Measurements from ENCODE around the gene TCTN1. TPM values are rescaled to one million over a fixed set of nuclear protein-coding genes. Genes with fewer than 3 reads are reported as not detected.

The TCTN1 gene
- total and polyA plus RNA-seq, 2 of the 4 experiments (the other 2 are of a cell fraction), result 11.7 to 18.8 TPM

DNA sequence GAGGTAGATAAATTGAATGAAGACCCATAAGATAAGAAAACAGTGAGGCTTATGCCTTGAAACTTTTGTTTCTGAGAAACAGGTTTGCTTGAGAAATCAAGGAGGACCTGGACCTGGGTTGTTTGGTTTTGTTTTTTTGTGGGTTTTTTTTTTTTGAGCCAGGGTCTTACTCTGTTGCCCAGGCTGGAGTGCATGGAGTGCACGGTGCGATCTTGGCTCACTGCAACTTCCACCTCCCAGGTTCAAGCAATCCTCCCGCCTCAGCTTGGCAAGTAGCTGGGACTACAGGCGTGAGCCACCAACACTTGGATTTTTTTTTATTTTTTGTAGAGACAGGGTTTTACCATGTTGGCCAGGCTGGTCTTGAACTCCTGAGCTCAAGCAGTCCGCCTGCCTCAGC, 21.9 kb upstream of the TCTN1 start:
- no peak overlapping the region for H3K14ac ChIP-seq (replicated peaks; ENCODE audit: low read depth, low read length)
- H2BK120ac ChIP-seq (ENCODE audit: low read depth, low read length), result no peak overlapping the region
- H2AK9ac ChIP-seq (replicated peaks; ENCODE audit: low read depth, low read length, poor library complexity), result no peak overlapping the region
- dilution Hi-C loops (cut with HindIII; ENCODE audit: low sequenced_read_pairs, unreplicated experiment), result no loop called here
- H3K4me2 ChIP-seq (ENCODE audit: low read depth, low read length), result no peak overlapping the region
- H3K79me1 ChIP-seq (ENCODE audit: low read depth in 1 of 2, low read length in 2 of 2), result no peaks in the 10 kb centered on the region
- H2BK20ac ChIP-seq (ENCODE audit: low read depth, low read length), result no peak overlapping the region
- H3K4me3 ChIP-seq (ENCODE audit: insufficient read depth, low read depth, low read length), result no peak overlapping the region
- no peak overlapping the region for H2AK5ac ChIP-seq (ENCODE audit: low read depth, low read length)
- H3K9me1 ChIP-seq (ENCODE audit: insufficient read depth, low read length), result no peaks in the 10 kb centered on the region
- H3K56ac ChIP-seq (ENCODE audit: extremely low read depth, insufficient read depth, low read length), result no peak overlapping the region
- ChIA-PET POLR2A (ENCODE audit: unreplicated experiment) (no interaction called here), CTCF (no interaction called here)
- TF ChIP-seq RFX5 (IDR thresholded peaks at IDR 0.05; ENCODE audit: low read depth, low read length) (no peak), MAFK (IDR thresholded peaks at IDR 0.05; ENCODE audit: low read depth, low read length) (no peak), CEBPB (IDR thresholded peaks at IDR 0.05; ENCODE audit: low read depth, low read length) (no peak), MXI1 (IDR thresholded peaks at IDR 0.05; ENCODE audit: borderline replicate concordance, low read depth, low read length) (no peak), CHD1 (IDR thresholded peaks at IDR 0.05; ENCODE audit: low read depth, low read length) (no peak), SMC3 (IDR thresholded peaks at IDR 0.05; ENCODE audit: low read depth, low read length) (no peak), NFE2L2 (IDR thresholded peaks at IDR 0.05; ENCODE audit: low read depth, low read length) (no peak), FOS (IDR thresholded peaks at IDR 0.05; ENCODE audit: low read depth, low read length) (no peak), RCOR1 (IDR thresholded peaks at IDR 0.05; ENCODE audit: insufficient replicate concordance, low read length) (no peak), BHLHE40 (IDR thresholded peaks at IDR 0.05; ENCODE audit: low read depth, low read length) (no peak)
- TF ChIP-seq, protein P1, sequence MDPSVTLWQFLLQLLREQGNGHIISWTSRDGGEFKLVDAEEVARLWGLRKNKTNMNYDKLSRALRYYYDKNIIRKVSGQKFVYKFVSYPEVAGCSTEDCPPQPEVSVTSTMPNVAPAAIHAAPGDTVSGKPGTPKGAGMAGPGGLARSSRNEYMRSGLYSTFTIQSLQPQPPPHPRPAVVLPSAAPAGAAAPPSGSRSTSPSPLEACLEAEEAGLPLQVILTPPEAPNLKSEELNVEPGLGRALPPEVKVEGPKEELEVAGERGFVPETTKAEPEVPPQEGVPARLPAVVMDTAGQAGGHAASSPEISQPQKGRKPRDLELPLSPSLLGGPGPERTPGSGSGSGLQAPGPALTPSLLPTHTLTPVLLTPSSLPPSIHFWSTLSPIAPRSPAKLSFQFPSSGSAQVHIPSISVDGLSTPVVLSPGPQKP (IDR thresholded peaks at IDR 0.05; ENCODE audit: borderline replicate concordance, low read depth, low read length), result no peak
- no peak overlapping the region for H4K5ac ChIP-seq (ENCODE audit: low read depth, low read length)
- intact Hi-C loops (cut with micrococcal nuclease), result no loop called here
- H2BK5ac ChIP-seq (ENCODE audit: low read depth, low read length, poor library complexity, severe bottlenecking), result no peak overlapping the region
- H3K36me3 ChIP-seq (ENCODE audit: control insufficient read depth, insufficient read depth, low read length), result no peaks in the 10 kb centered on the region
- no peaks in the 10 kb centered on the region for H4K20me1 ChIP-seq (ENCODE audit: insufficient read depth, low read length)
- no peak overlapping the region for H2AFZ ChIP-seq (replicated peaks; ENCODE audit: low read length, poor library complexity)
- H3K18ac ChIP-seq (ENCODE audit: low read depth, low read length), result no peak overlapping the region
- no TSS peak for BruUV-seq (replicated peaks)
- no peaks in the 10 kb centered on the region for H3K9me3 ChIP-seq (ENCODE audit: control insufficient read depth, insufficient read depth, low read length)
- H3K9ac ChIP-seq (ENCODE audit: low read depth, low read length), result no peak overlapping the region
- no peak overlapping the region for H3K4ac ChIP-seq (ENCODE audit: low read depth, low read length)
- no peak overlapping the region for H4K8ac ChIP-seq (ENCODE audit: low read depth in 2 of 2, low read length in 2 of 2)
- 80% methylated on average over 1 of the region's 5 CpGs; no CpG with 5 or more reads in 1 of the 2 experiments for WGBS, 2 experiments (ENCODE audit: extremely low coverage in 2 of 2, insufficient read length in 1 of 2)
- no peak overlapping the region for H4K91ac ChIP-seq (ENCODE audit: insufficient read depth, low read depth, low read length)
- ATAC-seq (ENCODE audit: low read depth), result no peak
- H3K4me1 ChIP-seq (ENCODE audit: control insufficient read depth, insufficient read depth, low read length), result 0 out of 2 replicates have a peak, but pooled peaks cover 4% of the 10 kb centered on the region
- no peak for DNase-seq
- H3K27ac ChIP-seq (ENCODE audit: insufficient read depth, low read length), result no peak overlapping the region
- H3K27me3 ChIP-seq (ENCODE audit: control insufficient read depth, insufficient read depth, low read length), result no peaks in the 10 kb centered on the region
- no peak overlapping the region for H2BK15ac ChIP-seq (ENCODE audit: low read depth, low read length)
- in situ Hi-C loops (cut with MboI; ENCODE audit: low sequenced_read_pairs), result no loop called here
- no peak overlapping the region for H3K23ac ChIP-seq (ENCODE audit: low read depth, low read length)

Measured in IMR-90 (cell line).